PC-9 (cell line): ENCODE measurements around the gene PPP2R2C. TPM values are rescaled to one million over a fixed set of nuclear protein-coding genes. Genes with fewer than 3 reads are reported as not detected.

ENCODE experiments used
- BruUV-seq: library from RNA; stranded (reverse); fragments of 400-500 nt; replicated peaks from 2 replicates; lab custom pipeline; 2021; lab: Mats Ljungman, UMichigan
- CTCF ChIA-PET: fragments of 300-600 bp; sonication (Branson Sonifier 250); formaldehyde crosslinking; loops from one replicate; lab custom pipeline; 2022; ENCODE audit warnings: antibody characterized with exemption; lab: Charles Lee
- POLR2A ChIA-PET: fragments of 300-600 bp; sonication (Branson Sonifier 250); formaldehyde crosslinking; loops from one replicate; lab custom pipeline; 2022; ENCODE audit warnings: antibody characterized with exemption; ENCODE audit not compliant: unreplicated experiment; lab: Charles Lee
- DNase-seq, 2 experiments: peaks; one replicate each; pipeline versions ENCODE4 v3.0.0 to v3.0.0-alpha.2; 2015 to 2022; ENCODE audit warnings: mixed read lengths in 1 of 2
- H2AFZ ChIP-seq: fragments of 200-600 bp; sonication (generic); 2 replicates; pipeline ENCODE4 v1.8.1; 2017; ENCODE audit warnings: antibody characterized with exemption
- H3F3A ChIP-seq: fragments of 200-600 bp; sonication (generic); 2 replicates; pipeline ENCODE4 v1.8.1; 2017; ENCODE audit warnings: antibody characterized with exemption, mild to moderate bottlenecking, low read depth; ENCODE audit not compliant: insufficient read depth
- H3K27ac ChIP-seq: fragments of 200-600 bp; sonication (generic); 2 replicates; pipeline ENCODE4 v1.6.1; 2016; ENCODE audit warnings: mixed run types
- H3K27me3 ChIP-seq: fragments of 200-600 bp; sonication (generic); 2 replicates; pipeline ENCODE4 v1.6.1; 2016; ENCODE audit warnings: low read depth, mixed run types; ENCODE audit not compliant: insufficient read depth
- H3K36me3 ChIP-seq: fragments of 200-600 bp; sonication (generic); 2 replicates; pipeline ENCODE4 v1.6.1; 2016; ENCODE audit warnings: low read depth, mixed run types
- H3K4me1 ChIP-seq: fragments of 200-600 bp; sonication (generic); replicated peaks from 2 replicates; pipeline ENCODE4 v1.6.1; 2016; ENCODE audit warnings: mixed run types; ENCODE audit not compliant: insufficient read depth
- H3K4me2 ChIP-seq: fragments of 200-600 bp; sonication (generic); 2 replicates; pipeline ENCODE4 v1.6.1; 2017; ENCODE audit warnings: mixed run types
- H3K4me3 ChIP-seq: fragments of 200-600 bp; sonication (generic); 2 replicates; pipeline ENCODE4 v1.6.1; 2016; ENCODE audit warnings: mixed run types
- H3K79me2 ChIP-seq: fragments of 200-600 bp; sonication (generic); 2 replicates; pipeline ENCODE4 v1.6.1; 2017; ENCODE audit warnings: low read depth, mixed run types
- H3K9me2 ChIP-seq: fragments of 200-600 bp; sonication (generic); 2 replicates; pipeline ENCODE4 v1.8.1; 2017; ENCODE audit warnings: mild to moderate bottlenecking; ENCODE audit not compliant: insufficient read depth
- H3K9me3 ChIP-seq: fragments of 200-600 bp; sonication (generic); 2 replicates; pipeline ENCODE4 v1.8.1; 2016; ENCODE audit warnings: low read depth; ENCODE audit not compliant: insufficient read depth
- H4K20me1 ChIP-seq: fragments of 200-600 bp; sonication (generic); 2 replicates; pipeline ENCODE4 v1.8.1; 2017; ENCODE audit not compliant: insufficient read depth
- EZH2 ChIP-seq: fragments of 200-600 bp; sonication (generic); IDR thresholded peaks from 2 replicates; pipeline ENCODE4 v1.8.0; 2017; ENCODE audit warnings: antibody characterized with exemption, low read depth
- intact Hi-C: fragments of 100-400 bp; cut with micrococcal nuclease; formaldehyde crosslinking; loops from one replicate; pipeline ENCODE4 v1.10.0; 2022; ENCODE audit not compliant: unreplicated experiment
- total RNA-seq: library from RNA; stranded (reverse); gene quantifications from 2 replicates; pipeline ENCODE4 v1.2.3, GENCODE V29; 2021
- TF ChIP-seq, protein P1 (sequence below): fragments of 200-600 bp; sonication (generic); conservative IDR thresholded peaks from 2 replicates; pipeline ENCODE4 v1.6.1; 2017; ENCODE audit warnings: mixed run types, antibody characterized with exemption, mild to moderate bottlenecking, moderate library complexity

PPP2R2C gene
- total RNA-seq, 1 experiment from 2014 or later: 40.9 TPM

GRCh38 chr4:6324461-6324998 lies 147.9 kb downstream of the PPP2R2C start:
- H2AFZ ChIP-seq: no peak overlapping the region
- H4K20me1 ChIP-seq: no peaks in the 10 kb centered on the region
- no peak for TF ChIP-seq EZH2
- H3K4me2 ChIP-seq: no peak overlapping the region
- H3K9me2 ChIP-seq: no peaks in the 10 kb centered on the region
- intact Hi-C loops: no loop called here
- H3K9me3 ChIP-seq: no peaks in the 10 kb centered on the region
- ChIA-PET CTCF (interaction anchor here (0.6 kb wide), 1 partner anchor 299 kb away, joined by 13 read pairs; no protein-coding TSS in a partner anchor), POLR2A (interaction anchor here (0.6 kb wide), 1 partner anchor 737 kb away, joined by 3 read pairs; no protein-coding TSS in a partner anchor)
- no peaks in the 10 kb centered on the region for H3K36me3 ChIP-seq
- H3K79me2 ChIP-seq: no peaks in the 10 kb centered on the region
- H3K27ac ChIP-seq: no peak overlapping the region
- 0 out of 2 replicates have a peak, but pooled peaks cover 3% of the 10 kb centered on the region for H3K4me1 ChIP-seq
- BruUV-seq: no TSS peak
- no peaks in the 10 kb centered on the region for H3F3A ChIP-seq
- no peaks in the 10 kb centered on the region for H3K27me3 ChIP-seq
- no peak for DNase-seq
- no peak overlapping the region for H3K4me3 ChIP-seq

DNA sequence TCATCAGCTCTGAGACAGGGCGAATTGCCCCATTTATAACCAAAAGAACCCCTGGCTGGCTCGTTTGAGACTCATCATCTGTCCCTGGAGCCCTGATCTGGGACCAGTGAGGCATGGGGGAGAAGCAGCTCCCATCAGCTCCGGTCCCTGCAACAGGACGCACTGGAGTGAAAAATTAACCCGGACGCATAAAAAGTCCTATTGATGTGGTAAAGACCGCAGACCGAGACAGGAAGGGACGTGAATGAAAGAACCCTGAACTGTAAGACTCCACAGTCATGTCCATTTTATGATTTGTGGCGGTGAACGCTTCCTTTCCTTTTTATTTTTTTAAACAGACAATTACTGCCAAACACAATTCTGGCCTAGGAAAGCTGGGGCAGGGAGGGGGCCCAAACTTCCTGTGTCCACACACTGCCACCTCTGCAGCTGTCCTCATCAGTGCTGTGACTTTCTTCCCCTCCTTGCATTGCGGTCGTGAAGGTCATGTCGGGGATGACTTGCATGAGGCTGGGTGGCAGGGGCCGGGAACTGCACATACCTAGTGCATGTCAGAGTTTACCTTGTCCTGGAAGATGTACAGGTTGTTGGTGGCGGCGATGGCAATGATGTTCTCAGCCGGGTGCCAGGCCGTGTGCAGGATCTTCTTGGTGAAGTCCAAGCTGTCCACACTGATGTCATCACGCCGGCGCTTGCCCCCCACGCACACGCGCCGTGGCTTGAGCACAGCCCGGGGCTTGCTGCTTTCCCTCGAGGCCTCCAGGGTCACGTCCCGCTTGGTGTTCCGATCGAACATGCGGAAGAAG lies 149.4 kb downstream of the PPP2R2C start:
- BruUV-seq: no TSS peak
- Histone ChIP-seq H3K9me3 (no peaks in the 10 kb centered on the region), H3K79me2 (no peaks in the 10 kb centered on the region), H3K4me2 (no peak overlapping the region), H4K20me1 (no peaks in the 10 kb centered on the region), H3K4me3 (no peak overlapping the region), H3K9me2 (no peaks in the 10 kb centered on the region), H2AFZ (no peak overlapping the region), H3K27ac (no peak overlapping the region), H3K4me1 (0 out of 2 replicates have a peak, but pooled peaks cover 3% of the 10 kb centered on the region), H3K36me3 (no peaks in the 10 kb centered on the region), H3F3A (no peaks in the 10 kb centered on the region), H3K27me3 (no peaks in the 10 kb centered on the region)
- ChIA-PET CTCF (no interaction called here), POLR2A (no interaction called here)
- intact Hi-C loops: no loop called here
- no peak for TF ChIP-seq EZH2
- TF ChIP-seq, protein P1, sequence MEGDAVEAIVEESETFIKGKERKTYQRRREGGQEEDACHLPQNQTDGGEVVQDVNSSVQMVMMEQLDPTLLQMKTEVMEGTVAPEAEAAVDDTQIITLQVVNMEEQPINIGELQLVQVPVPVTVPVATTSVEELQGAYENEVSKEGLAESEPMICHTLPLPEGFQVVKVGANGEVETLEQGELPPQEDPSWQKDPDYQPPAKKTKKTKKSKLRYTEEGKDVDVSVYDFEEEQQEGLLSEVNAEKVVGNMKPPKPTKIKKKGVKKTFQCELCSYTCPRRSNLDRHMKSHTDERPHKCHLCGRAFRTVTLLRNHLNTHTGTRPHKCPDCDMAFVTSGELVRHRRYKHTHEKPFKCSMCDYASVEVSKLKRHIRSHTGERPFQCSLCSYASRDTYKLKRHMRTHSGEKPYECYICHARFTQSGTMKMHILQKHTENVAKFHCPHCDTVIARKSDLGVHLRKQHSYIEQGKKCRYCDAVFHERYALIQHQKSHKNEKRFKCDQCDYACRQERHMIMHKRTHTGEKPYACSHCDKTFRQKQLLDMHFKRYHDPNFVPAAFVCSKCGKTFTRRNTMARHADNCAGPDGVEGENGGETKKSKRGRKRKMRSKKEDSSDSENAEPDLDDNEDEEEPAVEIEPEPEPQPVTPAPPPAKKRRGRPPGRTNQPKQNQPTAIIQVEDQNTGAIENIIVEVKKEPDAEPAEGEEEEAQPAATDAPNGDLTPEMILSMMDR: no peak
- no peak for DNase-seq

DNA sequence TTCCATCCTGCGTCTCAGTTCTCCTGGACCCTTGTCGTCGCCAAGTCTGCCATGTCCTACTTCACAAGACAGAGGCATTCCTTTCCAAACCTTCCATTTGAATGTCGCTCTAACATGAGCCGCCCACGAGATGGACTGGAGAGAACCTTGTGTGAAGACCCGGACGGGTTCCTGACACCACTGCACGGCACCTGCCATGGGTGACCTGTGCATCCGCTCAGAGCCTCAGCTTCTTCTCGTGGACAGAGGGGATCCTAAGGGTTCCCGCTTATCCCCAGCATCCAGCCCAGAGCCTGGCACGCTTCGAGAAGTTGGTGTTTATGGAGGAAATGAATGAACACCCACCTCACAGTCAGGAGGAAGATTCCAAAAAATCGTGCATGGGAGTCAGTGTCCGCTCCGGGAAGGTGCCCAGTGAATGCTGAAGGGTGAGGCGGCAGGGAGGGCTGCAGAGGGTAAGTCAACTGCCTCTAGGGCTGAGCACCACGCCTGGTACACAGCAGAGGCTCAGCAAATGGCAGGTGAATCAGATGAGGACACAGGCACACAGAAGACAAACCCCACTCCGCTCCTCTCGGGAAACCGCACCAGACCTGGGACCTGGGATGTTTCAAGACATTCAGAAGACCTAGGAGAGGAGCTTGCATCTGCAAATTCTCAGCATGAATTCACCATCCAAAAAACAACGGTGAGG lies 150.2 kb downstream of the PPP2R2C start:
- H3K27me3 ChIP-seq: no peaks in the 10 kb centered on the region
- CTCF ChIA-PET: no interaction called here
- no peak overlapping the region for H3K4me2 ChIP-seq
- H4K20me1 ChIP-seq: no peaks in the 10 kb centered on the region
- TF ChIP-seq EZH2: no peak
- TF ChIP-seq, protein P1: no peak
- no peaks in the 10 kb centered on the region for H3K36me3 ChIP-seq
- H3K9me2 ChIP-seq: no peaks in the 10 kb centered on the region
- H3K79me2 ChIP-seq: no peaks in the 10 kb centered on the region
- POLR2A ChIA-PET: no interaction called here
- no peaks in the 10 kb centered on the region for H3F3A ChIP-seq
- no peaks in the 10 kb centered on the region for H3K9me3 ChIP-seq
- no peak overlapping the region for H3K4me3 ChIP-seq
- DNase-seq: no peak
- no peak overlapping the region for H2AFZ ChIP-seq
- H3K27ac ChIP-seq: no peak overlapping the region
- intact Hi-C loops: no loop called here
- no TSS peak for BruUV-seq
- H3K4me1 ChIP-seq: 0 out of 2 replicates have a peak, but pooled peaks cover 3% of the 10 kb centered on the region
